ENCODE results near the gene PCSK4. TPM values are rescaled to one million over a fixed set of nuclear protein-coding genes. Genes with fewer than 3 reads are reported as not detected.

The PCSK4 gene
- total RNA-seq, 4 donors from 2014 or later, result 1.2 to 6.5 (median 2.9) TPM

DNA sequence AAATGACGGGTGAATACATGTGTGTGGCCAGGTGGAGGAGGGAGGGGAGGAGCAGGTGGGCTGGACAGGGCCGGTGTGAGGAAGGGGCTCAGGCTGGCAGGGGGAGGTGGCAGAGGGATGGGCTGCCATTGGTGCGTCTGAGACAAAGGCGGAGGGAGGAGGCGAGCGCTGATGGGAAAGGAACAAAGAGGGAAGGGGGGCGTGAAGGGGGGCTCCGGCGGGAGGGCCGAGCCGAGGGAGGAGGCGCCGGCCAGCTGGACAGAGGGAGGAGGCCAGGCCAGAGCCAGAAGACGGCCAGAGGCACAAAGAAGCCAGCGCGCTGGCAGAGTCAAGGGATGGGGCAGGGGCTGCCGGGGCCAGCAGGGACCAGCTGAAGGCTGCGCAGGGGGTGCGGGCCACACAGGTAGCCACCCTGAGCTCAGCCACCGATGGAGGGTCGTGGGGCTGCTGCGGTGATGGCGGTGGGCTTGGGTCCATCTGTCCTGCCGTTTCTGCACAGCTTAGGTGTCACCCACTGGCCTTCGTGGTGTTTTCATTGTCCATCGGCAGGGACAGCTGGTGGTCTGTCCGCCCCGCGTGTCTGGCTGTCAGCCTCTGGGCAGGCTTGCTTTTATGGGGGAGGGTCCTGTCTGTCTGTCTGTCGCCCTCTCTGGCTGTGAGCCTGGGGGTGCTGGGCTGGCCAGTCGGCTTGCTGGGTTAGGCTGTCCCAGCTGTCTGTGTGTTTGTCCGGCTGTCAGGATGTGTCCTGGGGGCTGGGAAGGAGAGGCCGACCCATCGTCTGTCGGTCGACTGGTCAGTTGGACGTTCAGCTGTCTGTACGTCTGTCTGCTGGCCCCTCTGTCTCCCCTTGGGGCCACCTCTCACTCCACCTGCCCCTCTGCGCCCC lies 38.0 kb downstream of the PCSK4 start:
- TF ChIP-seq CTCF (IDR thresholded peaks at IDR 0.05) (no peak), POLR2A (IDR thresholded peaks at IDR 0.05) (no peak)
- H3K4me3 ChIP-seq (ENCODE audit: low read depth, poor library complexity, severe bottlenecking), result no peak overlapping the region
- intact Hi-C loops (cut with DNase I; ENCODE audit: low total_unique reads), result no loop called here
- DNase-seq (ENCODE audit: low spot score in 2 of 2), result no peak
- WGBS, 2 donors, result 27 to 40% methylated on average over 39 of the region's 39 CpGs

DNA sequence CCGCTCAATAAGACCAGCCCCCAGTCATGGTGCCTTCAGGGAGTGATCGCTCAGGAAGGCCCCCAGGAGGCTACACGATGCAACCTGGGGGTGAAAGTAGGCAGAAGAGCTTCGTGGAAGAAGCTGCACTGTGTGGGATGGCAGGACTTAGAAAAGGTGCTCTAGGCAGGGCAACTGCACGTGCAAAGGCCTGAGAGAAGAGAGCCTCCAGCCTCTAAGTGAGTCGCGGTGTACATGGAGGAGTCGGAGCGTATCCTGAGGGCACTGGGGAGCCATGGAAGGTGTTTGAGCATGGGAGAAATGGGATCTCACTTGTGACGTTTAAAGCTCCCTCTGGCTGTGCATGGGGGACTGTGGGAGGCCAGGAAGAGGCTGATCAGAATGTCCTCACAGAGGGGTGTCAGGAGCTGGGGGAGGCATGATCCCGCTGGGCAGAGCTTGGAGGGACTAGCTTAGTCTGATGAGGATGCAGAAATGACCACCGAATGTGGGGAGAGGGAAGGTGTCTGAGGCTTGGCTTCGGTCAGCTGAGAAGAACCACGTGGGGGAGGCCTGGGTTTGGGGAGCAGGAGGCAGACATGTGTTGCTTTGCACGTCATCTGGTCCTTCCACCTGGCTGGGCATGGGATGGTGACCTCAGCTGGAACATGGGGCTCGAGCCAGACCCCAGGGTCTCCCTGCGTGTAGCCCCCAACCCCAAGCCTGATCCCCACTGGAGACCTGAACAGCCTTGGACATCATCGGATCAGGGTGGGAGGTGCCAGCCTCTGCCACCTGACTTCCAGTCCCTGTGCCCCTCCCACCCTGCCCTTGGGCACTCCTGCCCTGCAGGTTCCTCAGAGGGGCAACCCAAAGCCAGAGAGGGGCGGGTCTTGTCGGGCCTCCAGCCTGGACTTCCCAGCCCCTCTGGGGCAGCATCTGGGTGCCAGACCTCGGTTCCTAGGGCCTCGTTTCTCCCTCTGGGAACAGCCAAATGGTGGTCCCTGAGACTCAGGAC lies 39.1 kb downstream of the PCSK4 start:
- TF ChIP-seq CTCF (IDR thresholded peaks at IDR 0.05) (no peak), POLR2A (IDR thresholded peaks at IDR 0.05) (no peak)
- intact Hi-C loops (cut with DNase I; ENCODE audit: low total_unique reads), result no loop called here
- DNase-seq (ENCODE audit: low spot score in 2 of 2), result no peak
- H3K4me3 ChIP-seq (ENCODE audit: low read depth, poor library complexity, severe bottlenecking), result no peak overlapping the region
- 45 to 48% methylated on average over 21 to 22 of the region's 22 CpGs for WGBS, 2 donors

DNA sequence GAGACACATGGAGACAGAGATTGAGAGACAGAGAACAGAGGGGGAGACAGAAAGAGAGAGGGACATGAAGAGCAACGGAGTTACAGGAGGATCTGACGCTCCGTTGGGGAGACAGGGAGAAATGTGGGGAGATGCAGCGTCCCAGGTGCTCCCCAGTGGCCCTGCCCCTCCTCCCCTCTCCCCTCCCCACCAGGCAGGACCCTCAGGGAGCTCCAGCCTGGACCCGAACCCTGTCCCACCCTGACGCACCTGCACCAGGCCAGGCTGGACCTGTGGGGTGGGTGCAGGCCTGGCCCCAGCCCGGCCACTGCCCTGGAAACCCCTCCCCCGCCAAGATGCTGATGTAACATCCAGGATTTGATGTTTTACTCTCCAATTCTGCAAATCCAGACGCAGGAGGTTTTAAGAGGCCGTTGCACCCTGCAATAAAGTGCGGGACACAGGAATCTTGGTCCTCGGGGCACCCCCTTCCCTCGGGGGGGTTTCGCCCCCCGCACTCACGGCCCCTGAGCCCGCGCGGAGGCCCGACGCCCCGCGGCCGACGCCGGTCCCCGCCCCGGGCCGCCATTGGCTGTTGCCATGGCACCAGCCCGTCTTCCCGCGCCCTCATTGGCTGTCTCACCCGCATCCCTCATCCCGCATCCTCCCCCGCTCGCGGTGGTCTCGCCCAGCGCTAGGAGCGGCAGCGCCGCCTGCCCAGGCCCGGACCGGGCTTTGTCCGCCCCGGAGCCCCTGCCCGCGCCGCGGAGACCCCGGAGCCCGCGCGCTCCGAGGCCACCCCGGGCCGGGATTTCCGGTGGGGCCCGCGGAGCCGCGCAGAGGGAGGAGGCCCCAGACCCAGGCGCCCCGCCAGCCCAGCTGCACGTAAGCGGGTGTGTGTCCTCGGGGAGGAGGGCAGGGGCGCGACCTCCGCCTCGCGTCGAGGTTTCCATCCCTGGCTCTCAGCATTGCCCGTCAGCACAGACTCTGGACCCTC lies 40.4 kb downstream of the PCSK4 start, which contains the start of gene APC2:
TSS of gene APC2 (plus strand) at position 655 of the 976 bp plus-strand sequence. CDS start 2,881 bp downstream, outside the sequence.
- DNase-seq (ENCODE audit: low spot score in 2 of 2), result no peak
- TF ChIP-seq CTCF (IDR thresholded peaks at IDR 0.05) (no peak), POLR2A (IDR thresholded peaks at IDR 0.05) (no peak)
- H3K4me3 ChIP-seq (ENCODE audit: low read depth, poor library complexity, severe bottlenecking), result no peak within 1 kb of the TSS
- intact Hi-C loops (cut with DNase I; ENCODE audit: low total_unique reads), result loop anchor here (5.0 kb wide), 1 partner anchor 172 kb away; the partner anchor contains the start of gene FAM174C
- 8 to 12% methylated on average over 14 to 28 of the region's 74 CpGs for WGBS, 2 donors

- no peak for DNase-seq (ENCODE audit: low spot score in 2 of 2)
- H3K4me3 ChIP-seq (ENCODE audit: low read depth, poor library complexity, severe bottlenecking), result no peak overlapping the region
- intact Hi-C loops (cut with DNase I; ENCODE audit: low total_unique reads), result loop anchor here (5.0 kb wide), 1 partner anchor 171 kb away; the partner anchor contains the start of gene FAM174C
- WGBS, 2 donors, result 81% methylated on average over 9 of the region's 9 CpGs
- TF ChIP-seq CTCF (IDR thresholded peaks at IDR 0.05) (no peak), POLR2A (IDR thresholded peaks at IDR 0.05) (no peak)
These were observed 42.2 kb downstream of the PCSK4 start for GRCh38 chr19:1447944-1448343.
